Activated CD8-positive, alpha-beta memory T cell treated with anti-CD3 and anti-CD28 coated beads for 48 hours (primary cell): ENCODE data around the gene SYMPK.

Experiments used
- DNase-seq, 3 experiments: peaks; one replicate each; pipeline ENCODE4 v3.0.0-alpha.2; 2020; ENCODE audit warnings: low read depth in 2 of 3, low spot score in 2 of 3

SYMPK gene

DNA sequence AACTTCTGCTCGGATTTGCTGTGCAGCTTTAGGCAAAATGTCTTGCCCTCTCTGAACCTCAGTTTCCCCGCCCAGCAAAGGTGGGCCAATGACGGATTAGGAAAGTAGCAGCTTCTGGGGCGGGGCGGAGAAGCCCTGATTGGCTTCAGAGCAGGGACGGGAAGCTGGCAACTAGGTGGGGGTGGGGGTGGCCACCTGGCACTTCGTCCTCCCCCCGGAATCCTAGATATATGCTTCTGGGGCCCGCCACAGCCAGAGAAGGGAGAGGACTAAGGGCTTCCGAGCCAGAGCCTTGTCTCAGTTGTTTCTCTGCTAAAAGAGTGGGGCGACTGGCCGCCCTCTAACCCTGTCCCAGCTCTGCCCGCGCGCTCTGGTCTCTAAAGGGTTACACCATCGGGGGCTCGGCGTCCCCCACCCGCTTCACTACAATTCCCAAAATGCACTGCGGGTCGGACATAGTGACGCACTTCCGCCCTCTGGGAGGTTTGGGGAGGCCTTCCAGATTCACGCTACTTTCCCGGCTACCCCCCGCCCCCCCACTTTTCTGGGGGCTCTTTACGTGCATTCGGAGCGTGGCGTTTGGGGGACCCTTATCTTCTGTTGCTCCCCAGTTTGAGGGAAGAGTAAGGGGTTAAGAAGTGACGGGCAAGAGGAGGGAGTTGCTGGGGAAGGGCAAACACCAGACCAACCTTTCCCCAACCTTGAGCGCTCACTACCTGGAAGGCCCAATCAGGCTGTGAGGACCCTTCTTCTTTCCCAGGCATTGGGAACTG, 23.7 kb upstream of the SYMPK start:
- DNase-seq, result peak; percentile 69 to 75 (median 72)

DNA sequence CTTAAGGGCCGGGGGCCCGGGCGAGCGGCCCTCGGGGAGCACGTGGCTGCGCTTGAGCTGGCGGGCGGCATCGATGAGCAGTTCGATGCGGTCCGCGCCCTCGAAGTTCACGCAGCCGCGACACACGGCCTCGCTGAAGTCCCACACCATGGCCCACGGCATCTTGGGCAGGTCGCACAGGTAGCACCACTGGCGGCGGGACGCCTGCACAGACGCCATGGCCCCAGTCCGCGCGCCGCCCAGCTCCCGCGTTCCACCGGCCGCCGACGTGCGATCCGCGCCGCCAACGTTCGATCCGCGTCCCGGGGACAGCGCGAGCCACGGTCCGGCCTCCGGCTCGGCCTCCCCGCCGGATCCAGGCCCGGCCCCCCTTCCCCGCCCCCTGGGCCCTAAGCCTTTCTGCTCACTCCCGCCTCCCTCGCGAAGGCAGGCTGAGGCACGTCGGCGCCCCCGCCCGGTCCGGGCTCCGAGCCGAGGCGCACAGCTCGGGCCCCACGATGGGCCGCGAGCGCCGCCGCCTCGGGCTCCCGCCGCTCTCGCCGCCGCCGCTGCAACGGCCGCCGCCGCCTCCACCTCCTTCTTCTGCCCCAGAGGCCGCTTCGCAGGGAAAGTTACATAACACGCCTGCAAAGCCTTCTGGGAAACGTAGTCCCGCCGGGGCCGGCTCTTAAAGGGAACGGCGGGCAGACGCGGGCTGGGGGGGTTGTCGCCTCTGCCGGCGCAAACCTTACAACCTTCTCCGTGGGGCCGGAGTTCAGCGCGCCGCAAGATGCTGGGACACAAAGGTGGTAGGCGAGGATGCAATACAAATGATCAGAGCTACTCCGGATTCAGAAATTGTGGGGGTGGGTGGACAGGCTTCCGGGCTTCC, 22.8 kb upstream of the SYMPK start, which contains the start of gene IRF2BP1:
Gene IRF2BP1 (minus strand): TSS at position 586 of the 871 bp plus-strand sequence. CDS start 367 bp downstream, at position 219.
- peak; percentile 69 to 72 (median 69) for DNase-seq

DNA sequence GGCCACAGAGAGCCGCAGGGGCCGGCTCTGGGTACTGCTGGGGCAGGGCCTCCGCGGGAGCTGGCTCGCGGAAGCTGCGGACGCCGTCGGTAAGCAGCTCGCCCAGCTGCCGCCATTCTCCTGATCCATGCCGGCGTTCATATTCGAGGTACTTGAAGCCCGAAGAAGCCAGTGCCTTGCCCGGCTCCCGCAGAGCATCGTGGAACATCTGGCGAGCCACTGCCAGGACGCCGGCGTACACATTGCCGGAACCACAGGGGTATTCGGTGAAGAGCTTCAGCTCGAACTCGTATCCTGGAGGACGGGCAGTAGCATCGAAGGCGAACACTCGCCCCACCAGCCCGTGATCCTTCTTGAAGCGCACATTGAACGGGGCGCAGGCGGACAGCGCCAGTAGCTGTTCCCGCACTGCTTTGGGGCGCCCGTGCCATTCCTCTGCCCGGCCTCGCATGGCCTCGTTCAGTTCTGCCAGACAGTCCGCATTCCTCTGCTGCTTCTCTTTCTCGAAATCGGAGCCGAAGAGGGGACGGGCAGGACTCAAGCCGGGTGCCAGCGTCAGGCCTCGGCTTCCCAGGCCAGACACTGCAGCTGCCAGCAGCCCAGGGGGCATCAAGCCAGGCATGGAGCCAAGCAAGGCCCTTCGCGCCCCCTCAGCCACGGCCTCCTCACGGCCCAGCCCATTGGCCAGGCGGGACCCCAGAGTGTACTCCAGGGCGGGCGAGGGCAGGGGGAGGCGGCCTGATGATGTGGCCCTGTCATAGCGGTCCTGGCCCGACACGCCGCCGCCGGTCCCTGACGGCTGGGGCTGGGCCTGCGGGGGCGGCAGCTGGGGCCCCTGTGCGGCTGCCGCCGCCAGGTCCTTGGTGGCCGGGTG, 22.0 kb upstream of the SYMPK start:
- DNase-seq, result no peak

DNA sequence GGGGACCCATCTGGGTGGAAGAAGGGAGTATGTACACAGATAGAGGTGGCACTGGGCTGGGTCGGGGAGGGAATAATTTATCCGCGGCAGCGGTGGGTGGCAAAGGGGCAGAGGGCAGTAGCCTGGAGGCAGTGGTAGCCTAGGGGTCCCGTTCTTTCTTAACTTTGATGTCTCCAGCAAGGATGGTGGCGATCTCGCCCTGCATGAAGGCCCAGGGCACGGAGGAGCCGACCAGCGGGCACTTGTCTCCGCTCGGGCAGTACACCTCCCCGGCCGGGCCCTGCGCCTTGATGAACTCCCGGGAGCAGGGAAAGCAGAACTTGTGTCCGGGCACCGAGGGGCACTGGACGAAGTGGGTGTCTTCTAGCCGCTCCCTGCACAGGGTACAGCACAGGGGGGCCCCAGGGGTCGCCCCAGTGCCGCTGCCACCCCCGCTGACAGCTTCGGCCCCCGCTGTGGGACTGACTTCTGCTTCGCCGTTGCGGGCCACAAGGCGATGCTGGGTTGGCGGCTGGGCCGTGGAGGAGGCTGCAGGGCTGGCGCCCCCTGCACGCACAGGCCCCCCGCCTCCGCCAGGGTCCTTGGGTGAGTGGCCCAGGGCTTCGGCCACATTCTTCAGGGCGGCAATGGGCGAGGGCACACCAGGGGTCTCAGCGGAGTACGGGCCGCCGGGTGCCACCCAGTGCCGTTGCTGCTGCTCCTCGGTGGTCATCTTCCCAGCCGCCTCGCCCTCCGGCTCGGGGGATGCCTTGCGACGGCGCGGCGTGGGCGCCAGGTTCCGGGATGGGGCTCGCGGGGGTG, 21.1 kb upstream of the SYMPK start:
- no peak for DNase-seq

DNA sequence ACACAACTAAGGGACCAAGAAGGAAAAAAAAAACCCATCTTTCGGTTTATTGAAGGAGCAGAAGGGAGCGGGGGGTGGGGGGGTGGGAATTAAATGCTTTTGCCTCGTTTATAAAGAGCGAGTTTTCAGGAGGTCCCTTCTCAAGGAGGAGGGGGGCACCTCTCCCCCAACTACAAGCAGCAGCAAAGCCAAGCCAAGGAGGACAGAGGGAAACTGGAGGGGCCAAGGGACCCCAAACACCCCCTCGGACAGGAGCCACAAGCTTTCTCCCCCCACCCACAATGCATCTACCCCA, 20.6 kb upstream of the SYMPK start:
- DNase-seq, result no peak

DNA sequence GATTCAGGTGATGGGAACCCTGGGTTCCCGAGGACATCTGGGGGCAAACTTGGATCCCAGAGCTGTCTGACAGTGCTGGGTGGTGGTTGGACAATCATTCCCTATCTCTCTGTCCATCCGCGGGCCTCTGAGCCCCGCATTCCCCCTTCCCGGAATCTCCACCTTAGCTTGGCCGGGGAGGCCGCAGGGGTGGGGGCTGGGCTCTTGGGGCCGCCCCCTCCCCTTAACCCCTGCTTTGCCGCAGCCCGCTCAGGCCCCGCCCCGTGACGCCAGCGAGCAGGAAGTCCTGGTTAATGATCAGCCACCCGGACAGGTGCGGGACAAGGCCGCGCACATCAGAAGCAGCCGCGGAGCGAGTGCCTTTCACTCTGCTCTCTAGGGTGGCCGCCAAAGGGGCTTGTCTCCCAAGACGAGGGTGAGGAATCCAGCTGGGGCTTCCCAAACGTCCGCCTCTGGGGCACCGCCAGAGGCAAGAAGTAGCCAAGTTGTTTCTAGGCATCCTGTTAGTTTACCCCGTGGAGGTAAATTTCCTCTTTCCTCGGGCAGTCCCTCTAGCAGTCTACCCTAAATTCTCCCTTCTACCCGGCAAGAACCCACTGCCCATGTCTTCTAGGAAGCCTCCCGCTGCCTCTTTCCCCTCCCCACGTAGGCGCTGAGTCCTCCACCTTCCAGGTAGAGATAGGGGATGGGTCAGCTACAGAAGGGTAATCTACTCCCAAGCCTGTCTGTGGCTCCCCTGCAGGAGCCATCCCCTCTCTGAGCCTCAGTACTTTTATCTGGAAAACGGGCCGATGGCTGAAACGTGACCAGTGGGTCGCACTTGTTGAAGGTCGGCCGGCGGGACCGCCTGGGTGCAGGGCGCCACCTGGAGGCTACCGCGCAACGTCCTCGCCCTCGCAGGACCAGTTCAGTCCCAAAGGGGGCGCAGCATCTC, 20.0 kb upstream of the SYMPK start:
- peak; percentile 66 to 71 (median 68) for DNase-seq

DNA sequence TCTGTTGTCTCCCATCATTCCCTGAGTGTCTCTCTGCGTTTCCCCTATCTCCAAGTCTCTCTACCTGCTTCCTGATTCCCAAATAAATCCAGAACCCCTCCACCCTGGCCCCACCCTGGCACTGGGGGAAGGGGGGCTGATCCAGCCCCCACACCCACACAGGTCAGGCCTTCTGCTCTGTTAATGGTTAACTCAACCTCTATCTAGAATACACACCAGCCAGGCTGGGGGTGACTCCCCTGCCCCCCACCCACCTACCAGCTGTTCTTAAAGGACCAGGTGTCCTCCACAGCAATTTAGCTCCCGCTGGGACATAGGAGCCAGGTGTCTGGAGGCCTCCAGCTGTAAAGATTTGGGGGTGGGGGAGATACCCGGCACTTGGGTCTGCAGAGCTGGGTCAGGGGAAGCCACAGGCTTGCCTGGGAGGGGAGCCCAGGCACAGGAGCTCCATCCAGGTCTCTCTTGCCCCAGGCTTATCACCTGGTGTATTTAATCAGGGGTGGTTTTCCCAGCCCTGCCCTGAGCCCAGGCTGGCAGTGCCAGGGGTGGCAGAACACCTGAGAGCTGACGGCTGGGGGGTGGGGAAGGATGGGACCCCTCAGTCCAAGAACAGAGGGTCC, 19.1 kb upstream of the SYMPK start:
- DNase-seq, result no peak

DNA sequence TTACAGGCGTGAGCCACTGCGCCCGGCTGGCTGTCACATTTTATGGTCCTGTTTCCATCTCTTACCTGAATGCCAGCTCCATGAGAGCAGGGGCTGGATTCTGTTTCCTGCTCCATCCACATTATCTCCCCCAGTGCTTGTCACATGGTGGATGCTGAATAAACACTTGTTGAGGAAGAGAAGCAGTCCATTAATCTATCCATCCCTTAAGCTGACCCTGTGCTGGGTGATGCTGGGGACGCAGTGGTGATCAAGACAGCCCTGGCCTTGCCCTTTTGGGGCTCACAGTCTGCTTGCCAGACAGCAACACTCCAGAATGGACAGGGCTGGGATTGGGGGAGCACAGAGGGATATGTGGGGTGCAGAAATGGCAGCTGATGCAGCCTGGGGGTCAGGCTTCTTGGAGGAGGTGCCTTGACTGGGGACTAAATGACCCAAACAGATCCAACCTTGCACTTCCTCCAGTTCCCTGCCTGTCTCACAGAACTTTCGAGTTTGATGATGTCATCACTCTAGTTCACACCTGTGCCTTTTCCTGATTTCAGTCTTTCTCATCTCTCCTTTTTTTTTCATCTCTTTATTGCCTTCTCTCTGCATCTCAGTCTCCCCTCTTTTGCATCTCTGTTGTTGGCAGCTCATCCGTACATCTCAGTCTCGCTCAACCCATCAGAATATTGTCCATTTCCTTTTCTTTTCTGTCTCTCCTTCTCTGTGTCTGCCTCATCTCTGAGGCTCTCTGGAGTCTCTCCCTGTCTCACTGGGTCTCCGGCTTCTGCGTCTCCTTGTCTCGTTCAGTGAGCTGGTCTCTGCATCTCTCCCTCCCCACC, 18.3 kb upstream of the SYMPK start:
- DNase-seq, result no peak

DNA sequence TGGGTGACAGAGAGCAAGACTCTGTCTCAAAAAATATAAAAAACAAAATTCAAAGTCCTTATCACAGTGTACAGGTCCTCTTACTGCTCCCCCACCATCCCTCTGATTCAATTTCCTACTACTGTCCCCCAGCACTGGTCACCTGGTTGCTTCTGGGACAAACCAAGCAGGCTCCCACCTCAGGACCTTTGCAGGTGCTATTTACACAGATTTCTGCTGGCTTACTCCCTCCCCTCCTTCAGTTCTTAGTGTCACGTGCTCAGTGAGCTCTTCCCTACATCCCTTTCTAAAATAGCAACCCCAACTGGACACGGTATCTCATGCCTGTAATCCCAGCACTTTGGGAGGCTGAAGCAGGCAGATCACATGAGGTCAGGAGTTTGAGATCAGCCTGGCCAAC, 17.0 kb upstream of the SYMPK start:
- DNase-seq, result no peak

DNA sequence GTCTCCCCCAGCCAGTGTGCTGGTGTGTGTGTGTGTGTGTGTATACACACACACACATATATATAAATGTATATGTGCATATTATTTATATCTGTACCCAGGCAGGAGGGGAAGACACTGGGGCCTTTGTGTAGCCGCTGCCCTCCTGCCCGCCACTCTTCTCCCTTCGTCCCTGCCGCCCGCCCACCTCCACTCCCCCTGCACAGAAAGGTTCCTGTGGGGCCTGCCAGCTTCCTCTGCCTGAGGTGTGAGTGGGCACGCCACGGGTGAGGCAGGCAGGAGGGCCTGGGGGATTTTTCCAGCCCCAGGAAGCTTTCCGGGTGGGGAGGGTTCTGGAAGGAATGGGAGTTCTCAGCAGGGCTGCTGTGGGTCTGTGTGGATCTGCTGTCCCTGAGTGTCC, 16.1 kb upstream of the SYMPK start:
- DNase-seq, result no peak

DNA sequence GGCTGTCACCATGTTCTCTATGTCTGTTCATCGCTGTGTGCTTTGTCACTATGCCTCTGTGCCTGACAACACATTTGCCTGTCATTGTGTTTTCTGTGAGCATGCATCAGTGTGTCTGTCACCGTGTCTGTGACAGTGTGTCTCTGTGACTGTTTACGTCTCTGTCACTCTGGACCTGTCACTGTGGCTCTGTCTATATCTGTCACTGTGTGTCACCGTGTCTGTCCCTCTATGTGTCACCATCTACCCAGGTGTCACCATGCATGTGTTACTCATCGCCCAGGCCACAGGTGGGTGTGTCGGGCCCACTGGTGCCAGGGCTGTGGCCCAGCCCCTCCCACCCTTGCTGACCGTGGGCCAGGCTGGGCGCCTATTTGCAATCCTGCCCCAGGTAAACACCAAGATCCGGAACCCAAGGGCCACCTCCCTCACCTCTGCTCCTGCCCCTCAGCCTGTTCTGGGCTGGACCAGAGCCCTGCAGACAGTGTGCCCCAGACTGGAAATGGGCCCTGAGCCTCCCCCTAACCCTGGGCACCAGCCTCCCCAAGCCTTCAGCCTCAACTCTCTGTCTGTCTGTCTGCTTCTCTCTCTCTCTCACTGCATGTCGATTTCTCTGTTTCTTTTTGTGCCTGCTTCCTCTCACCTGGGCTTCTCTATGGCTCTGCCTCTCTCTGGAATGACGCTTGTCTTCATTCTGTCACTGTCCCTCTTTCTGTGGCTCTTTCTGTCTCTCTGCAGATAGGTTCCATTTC, 15.3 kb upstream of the SYMPK start:
- no peak for DNase-seq

DNA sequence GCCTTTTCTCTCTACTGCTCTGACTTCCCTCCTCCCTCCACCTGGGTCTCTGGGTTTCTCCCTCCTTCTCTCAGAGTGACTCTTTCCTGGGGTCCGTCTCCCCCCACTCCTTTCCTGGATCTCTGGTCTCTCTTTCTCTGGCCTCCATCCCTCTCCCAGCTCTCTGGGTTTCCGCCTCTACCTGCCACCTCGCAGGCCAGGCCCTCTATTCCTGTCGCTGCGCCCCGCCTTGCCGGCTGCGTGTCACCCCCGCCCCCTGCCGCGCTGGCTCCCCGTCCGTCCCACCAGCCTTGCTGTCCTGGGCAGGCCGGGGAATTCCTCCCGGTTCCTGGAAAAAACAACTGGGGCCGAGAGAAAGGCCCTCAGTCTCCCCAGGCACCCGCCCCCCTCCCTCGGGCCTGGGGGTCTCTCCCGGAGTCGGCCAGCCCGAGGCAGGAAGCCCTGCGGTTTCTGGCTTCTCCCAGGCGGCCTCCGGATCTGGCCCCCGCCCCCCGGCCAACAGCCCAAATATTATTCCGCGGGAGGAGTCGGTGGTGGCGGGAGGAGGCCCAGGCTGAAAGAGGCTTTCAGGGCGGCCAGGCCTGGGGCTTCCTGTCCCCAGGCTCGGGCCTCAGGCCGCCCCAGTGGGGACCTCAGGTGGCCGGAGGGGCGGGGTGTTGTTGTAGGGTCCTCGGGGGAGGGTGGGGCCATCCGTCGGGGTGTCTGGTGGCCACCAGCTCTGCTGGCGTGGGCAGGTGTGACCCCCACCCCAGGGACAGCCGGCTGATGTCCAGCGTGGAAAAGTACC, 13.7 kb upstream of the SYMPK start:
- DNase-seq, result no peak

DNA sequence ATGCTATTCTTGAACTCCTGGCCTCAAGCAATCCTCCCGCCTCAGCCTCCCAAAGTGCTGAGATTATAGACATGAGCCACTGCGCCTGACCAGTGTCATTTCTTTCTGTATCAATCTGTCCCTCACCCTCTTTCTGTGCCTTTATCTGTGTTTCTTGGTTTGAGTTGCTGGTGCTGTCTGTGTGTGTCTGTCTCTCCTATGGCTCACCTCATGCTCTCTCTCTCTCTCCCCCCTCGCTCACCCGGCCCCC, 13.1 kb upstream of the SYMPK start:
- DNase-seq, result no peak

DNA sequence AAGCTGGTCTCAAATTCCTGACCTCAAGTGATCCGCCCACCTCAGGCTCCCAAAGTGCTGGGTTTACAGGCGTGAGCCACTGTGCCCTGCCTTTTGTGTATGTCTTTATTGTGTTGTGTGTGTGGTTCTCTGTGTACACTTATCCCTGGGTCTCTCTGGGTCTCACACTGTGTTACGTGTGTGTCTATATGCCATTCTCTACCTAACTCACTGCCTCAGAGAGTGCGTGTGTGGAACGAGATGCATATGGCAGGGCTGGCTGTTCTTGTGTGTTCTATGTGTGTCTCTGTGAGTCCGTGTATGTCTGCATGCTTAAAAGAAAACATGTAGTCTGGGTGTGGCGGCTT, 11.6 kb upstream of the SYMPK start:
- no peak for DNase-seq

DNA sequence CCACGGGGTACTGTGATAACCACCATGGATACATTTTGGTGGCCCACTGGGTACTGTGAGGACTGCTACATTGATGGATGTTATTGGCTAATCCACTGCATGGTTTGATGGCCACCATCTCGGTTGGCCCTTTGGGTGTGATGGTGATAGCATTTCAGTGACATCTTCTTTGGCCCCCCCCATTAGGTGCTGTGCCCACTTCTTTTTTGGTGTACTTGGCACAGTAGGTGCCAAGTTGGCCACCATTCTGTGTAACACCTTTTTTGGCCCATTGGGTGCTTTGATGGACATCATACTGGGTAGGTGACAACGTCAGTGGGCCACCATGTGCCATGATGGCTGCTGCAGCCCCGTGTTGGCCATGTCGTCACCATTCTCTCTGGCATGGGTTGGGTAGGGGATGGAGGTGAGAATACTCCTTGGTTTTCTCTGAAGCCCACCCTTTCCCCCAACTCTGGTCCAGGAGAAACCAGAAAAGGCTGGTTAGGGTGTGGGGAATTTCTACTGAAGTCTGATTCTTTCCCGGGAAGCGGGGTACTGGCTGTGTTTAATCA, 10.3 kb upstream of the SYMPK start:
- no peak for DNase-seq

DNA sequence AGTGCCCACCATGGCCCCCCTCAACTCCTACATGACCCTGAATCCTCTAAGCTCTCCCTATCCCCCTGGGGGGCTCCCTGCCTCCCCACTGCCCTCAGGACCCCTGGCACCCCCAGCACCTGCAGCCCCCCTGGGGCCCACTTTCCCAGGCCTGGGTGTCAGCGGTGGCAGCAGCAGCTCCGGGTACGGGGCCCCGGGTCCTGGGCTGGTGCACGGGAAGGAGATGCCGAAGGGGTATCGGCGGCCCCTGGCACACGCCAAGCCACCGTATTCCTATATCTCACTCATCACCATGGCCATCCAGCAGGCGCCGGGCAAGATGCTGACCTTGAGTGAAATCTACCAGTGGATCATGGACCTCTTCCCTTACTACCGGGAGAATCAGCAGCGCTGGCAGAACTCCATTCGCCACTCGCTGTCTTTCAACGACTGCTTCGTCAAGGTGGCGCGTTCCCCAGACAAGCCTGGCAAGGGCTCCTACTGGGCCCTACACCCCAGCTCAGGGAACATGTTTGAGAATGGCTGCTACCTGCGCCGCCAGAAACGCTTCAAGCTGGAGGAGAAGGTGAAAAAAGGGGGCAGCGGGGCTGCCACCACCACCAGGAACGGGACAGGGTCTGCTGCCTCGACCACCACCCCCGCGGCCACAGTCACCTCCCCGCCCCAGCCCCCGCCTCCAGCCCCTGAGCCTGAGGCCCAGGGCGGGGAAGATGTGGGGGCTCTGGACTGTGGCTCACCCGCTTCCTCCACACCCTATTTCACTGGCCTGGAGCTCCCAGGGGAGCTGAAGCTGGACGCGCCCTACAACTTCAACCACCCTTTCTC, 9.4 kb upstream of the SYMPK start:
- DNase-seq, result no peak
